Stimulated activated CD4-positive, alpha-beta T cell treated with anti-CD3 and anti-CD28 coated beads, TNF-alpha, amount 100 ng/mL, for 48 hours (primary cell): ENCODE results near the gene NDUFS2.
"Not testable (repeated sequence)": the region's sequence is repeated elsewhere in the genome, so short reads cannot be mapped to it uniquely, and the experiment has no call there.

Experiments used
- DNase-seq, 3 donors: peaks; one replicate each; pipeline ENCODE4 v3.0.0-alpha.2; 2020; ENCODE audit warnings: low read depth in 3 of 3

The NDUFS2 gene

DNA sequence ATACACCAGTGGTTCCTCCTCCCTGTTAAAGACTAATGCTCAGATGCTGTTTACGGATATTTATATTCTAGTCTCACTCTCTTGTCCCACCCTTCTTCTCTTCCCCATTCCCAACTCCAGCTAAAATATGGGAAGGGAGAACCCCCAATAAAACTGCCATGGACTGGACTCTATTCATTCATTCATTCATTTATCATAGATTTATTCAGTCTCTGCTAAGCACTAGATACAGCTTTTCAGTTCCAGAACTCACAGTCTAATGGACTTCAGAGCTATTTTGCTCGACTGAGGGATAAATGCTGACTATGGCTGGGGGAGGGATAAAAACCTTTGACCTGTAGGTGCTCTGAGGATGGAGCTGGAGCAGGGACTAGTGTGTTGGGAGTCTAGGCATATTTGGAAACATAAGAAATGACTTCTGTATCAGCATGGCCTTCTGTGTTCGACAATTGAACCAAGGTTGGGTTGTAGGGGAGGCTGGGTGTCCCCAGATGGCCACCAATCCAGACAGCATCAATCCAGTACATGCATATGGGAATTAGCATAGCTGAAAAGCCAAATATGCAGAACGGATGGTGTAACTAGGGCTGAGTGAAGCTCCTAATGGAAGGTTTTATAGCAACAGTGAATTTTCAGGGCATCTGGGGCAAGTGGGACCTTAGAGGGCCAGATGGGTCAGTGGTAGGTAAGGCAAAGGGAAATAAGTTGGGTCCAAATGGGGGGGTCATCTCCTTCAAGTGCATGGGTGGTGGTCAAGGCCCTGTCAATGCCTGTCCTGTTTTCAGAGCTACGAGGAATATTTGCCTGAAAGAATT is 17.1 kb downstream of the NDUFS2 start:
- DNase-seq, result no peak

DNA sequence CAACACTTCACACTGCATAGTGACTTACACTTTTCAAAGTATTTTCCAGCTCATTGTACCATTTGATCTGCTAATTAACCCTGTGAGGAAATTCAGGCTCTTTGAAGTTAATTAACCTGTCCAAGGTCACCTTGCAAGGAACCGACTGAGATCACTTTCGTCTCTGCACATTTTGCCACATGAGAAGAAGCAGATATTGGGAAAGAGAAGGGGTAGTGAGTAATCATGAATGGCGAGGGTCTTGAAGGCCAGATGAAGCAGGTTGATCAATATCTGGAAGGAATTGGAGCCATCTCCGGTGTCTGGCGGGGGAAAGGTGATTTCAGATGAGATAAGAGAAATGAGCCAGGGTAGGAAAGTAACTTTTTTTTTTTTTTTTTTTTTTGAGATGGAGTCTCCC is 17.8 kb downstream of the NDUFS2 start:
- no peak for DNase-seq

- no peak for DNase-seq
Observed at GRCh38 chr1:161222175-161223019, 20.2 kb downstream of the NDUFS2 start.

DNA sequence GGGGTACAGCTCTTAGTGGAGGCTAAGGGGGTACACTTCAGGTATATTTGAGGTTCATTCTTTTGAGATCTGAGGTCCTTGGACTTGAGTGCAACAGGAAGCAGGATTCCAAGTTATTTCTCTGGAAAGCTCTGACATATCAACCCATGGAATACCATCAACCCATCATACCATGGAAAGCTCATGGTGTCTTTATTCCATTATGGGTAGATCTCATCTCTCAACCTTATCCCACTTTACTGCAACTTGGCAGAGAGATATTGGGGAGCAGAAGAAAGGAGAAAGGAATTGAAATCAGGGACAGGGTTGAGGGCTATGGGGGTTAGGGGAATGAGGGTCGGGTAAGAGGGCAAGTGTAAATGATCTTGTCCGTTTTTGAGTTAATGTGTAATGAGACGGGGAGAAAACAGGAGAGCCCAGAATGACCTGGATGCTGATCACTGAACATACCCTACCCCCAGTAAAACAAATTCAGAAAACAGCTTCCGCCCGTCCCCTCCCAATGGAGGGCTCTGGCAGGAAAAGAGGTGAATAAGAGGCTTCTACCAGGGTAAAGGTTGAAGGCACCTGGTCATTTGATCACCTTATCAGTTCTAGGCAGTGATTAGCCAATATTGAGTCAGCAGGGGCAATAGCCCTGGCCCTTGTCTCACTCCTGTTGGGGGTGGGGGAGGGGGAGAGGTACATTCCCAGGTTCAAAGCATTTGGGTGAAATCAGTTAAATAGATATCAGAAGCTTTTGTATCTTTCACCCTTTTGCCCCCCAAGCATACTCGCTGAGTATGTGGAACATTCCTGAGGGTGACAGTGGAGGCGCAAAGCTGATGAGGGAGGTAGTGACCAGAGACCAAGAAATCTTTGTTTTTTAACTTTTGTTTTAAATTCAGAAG is 21.9 kb downstream of the NDUFS2 start:
- no peak for DNase-seq

- not testable (repeated sequence) for DNase-seq
Observed at GRCh38 chr1:161224695-161225087, 22.5 kb downstream of the NDUFS2 start.

DNA sequence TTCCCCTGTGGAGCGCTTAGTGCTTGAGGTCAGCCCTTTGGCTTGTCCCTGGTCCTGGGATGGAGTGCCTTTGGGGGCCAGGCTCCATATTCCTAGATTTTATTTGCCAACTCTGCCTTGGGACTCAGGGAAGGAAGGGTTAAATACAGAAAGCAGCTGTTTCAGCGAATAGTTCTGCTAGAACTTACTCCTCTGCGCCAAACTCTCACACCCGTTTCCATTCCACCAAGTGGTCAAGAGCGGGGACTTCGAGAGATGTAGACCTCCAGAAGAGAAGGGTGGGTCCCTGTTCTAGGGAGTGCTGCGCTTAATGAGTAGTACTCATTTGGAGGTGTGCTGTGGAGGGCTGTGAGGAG is 23.0 kb downstream of the NDUFS2 start:
- DNase-seq, result no peak

- peak; percentile 72 to 90 (median 77) for DNase-seq
Observed at GRCh38 chr1:161225534-161226319, 23.6 kb downstream of the NDUFS2 start, which contains the start of gene TOMM40L. Gene TOMM40L, plus strand, starts transcription at chr1:161226060. Its CDS starts 430 bp downstream, at chr1:161226490.

GRCh38 chr1:161226320-161226711 is 24.1 kb downstream of the NDUFS2 start:
- DNase-seq, result no peak

DNA sequence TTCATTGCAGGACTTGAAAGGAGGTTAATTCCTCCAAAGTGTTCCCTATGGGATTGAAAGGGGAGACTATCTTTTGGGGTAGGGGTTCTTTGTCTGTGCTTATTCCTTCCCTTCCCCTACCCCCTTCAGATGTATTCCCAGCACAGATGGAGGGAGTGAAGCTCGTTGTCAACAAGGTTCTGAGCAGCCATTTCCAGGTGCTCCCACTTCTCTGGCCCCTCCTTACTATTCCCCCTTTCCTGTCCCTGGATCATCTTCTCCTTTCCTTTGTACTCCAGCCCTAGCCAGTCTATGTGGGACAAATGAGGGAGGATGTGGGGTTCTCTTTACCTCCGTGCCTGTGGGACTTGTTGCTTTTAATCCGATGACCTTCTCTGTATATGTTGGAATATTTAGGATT is 24.6 kb downstream of the NDUFS2 start:
- DNase-seq, result no peak

DNA sequence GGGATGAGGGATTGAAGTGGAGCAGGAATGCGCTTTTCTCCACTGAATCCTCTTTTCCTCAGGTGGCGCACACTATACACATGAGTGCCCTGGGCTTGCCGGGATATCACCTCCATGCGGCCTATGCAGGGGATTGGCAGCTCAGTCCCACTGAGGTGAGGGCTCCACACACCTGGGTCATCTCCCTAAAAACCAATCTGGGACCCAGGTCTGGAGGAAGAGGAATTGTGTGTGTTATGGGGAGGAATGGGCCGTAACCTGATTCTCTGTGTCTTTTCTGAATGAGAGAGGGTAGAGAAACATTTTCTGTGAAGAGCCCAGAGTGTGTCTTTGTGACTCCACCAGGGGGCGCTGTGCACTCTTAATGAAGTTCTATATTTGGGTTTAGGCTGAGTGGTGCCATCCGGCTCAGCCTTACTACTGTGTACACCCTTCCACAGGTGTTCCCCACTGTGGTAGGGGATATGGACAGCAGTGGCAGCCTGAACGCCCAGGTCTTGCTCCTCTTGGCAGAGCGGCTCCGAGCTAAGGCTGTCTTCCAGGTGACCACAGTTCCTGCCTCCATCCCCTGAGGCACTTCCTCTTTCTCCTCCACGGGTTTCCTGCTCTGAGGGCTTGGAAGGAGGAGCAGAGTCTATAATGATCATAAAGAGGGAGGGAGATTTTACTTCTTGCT is 25.2 kb downstream of the NDUFS2 start:
- DNase-seq, result peak; percentile 75 to 91 (median 89)

GRCh38 chr1:161228032-161228431 is 25.9 kb downstream of the NDUFS2 start:
- DNase-seq, result no peak

- no peak for DNase-seq
Observed at GRCh38 chr1:161229896-161230295, 27.7 kb downstream of the NDUFS2 start.

DNA sequence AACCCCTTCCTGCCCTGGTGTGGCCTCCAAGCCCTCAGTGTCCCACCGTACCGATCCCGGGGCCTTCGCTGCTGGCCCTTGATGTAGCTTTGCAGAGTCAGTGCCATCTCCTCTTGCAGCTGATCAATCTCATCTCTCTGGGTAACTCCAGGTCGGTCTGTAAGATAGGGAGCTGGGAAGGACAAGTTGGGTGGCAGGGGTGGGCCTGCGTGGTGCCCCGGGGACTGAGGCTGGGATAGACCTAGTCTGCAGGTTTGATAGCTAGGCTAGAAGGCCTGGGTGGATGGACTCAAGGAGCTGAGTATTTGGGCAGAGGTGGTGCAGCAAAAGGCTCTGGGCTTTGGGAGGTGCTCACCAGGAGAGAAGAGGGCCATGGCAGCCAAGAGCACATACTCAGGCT is 28.6 kb downstream of the NDUFS2 start:
- DNase-seq, result no peak

- DNase-seq, result no peak
Observed at GRCh38 chr1:161233102-161233501, 30.9 kb downstream of the NDUFS2 start.

- no peak for DNase-seq
Observed at GRCh38 chr1:161235957-161236775, 34.0 kb downstream of the NDUFS2 start.

DNA sequence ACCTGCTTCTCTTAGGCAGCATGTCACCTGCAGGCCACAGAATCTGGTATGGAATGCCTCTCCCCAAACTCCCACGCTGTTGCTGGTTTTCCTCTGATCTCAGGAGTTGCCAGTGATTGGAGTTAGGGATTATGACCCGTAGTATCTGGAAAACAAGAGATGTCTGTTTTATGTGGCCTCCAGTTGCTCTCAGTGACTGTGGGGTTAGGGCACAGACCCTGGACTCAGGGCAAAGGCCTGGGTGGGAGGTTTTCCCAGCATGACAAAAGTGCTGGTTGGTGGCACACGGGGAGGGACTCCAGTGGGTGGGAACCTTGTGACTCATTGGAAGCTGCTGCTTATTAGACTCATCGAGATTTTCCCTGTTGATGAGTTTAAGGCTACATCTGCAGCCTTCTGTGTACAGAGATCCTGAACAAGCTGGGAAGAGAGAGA is 35.9 kb downstream of the NDUFS2 start, which contains the start of gene NR1I3:
NR1I3 (minus strand) TSS at position 165 of the 435 bp plus-strand sequence. CDS start 1,638 bp downstream, outside the sequence.
- no peak for DNase-seq

DNA sequence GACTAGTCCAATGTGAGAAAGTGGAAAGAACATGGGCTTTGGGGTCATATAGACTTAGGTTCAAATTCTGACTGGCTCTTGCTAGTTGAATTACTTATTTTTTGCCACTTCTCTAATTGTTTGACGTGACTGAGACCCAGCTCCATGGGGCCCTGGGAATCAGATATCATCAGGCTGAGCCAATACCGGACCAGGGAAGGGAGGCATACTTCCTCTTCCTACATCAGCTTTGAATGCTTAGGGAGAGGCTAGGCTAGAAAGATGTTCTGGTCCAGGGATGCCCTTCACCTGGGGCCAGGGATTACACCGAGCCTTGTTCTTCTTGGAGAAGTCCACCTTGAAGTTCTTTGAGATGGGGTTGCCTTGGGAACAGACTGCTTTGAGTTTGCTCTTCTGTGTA is 39.5 kb downstream of the NDUFS2 start:
- DNase-seq, result no peak

GRCh38 chr1:161242313-161242712 is 40.1 kb downstream of the NDUFS2 start:
- DNase-seq, result no peak

DNA sequence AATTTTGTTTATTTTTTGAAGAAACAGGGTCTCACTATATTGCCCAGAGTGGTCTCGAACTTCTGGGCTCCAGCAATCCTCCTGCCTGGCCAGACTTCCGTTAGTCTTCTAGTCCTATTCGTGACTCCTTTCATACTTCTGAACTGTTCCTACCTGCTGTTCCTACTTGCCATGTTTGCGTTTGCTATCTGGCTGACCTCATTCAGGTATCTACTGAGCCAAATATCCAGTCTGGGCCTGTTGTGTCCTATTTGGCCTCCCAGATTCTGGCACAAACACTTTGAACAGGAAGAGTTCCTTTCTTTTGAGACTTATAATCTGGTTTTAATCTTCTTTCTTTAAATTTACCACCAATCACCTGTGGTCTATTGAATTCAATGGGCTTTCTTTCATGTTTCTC is 42.7 kb downstream of the NDUFS2 start:
- DNase-seq, result no peak
